ENCODE data around the gene CLPTM1L.
"Not testable (repeated sequence)": the region's sequence is repeated elsewhere in the genome, so short reads cannot be mapped to it uniquely, and the experiment has no call there.

CLPTM1L gene

DNA sequence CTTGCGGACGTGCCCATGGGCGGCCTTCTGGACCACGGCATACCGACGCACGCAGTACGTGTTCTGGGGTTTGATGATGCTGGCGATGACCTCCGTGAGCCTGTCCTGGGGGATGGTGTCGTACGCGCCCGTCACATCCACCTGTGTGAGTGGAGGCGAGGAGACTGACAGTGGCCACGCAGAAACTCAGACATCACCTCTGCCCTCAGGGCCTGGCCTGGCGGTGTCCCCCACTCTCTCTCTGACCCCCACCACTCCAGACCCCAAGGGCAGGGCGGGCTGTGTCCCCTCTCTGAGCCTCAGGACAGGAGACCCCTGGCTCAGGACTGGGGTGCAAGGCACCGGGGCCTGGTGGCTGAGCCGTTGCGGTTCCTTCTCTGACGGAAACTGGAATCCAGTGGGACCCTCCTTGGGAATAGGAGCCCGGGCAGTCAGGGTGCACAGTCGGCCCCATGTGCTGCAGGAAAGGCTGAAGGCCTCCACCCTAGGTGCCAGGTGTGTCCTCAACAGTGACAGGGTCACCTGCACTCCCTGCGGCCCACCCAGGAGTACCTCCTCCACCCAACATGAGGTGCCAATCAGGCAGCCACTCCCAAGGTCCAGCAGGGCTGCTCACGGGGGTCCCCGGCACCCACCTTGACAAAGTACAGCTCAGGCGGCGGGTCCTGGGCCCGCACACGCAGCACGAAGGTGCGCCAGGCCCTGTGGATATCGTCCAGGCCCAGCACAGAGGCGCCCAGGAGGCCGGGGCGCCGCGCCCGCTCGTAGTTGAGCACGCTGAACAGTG lies 66.0 kb downstream of the CLPTM1L start:
- Histone ChIP-seq H3K9me3 (ENCODE audit: control insufficient read depth, low read length) (no peaks in the 10 kb centered on the region), H3K27ac (no peak overlapping the region), H3K4me2 (ENCODE audit: low read length) (no peak overlapping the region), H3K79me2 (no peaks in the 10 kb centered on the region), H2AFZ (no peak overlapping the region), H3K4me3 (ENCODE audit: low read depth, low read length) (no peak overlapping the region), H3K9ac (no peak overlapping the region), H3K36me3 (ENCODE audit: control insufficient read depth, insufficient read depth, low read length) (no peaks in the 10 kb centered on the region), H3K27me3 (ENCODE audit: control insufficient read depth, insufficient read depth, low read length) (no peaks in the 10 kb centered on the region), H3K4me1 (no peaks in the 10 kb centered on the region)
- TF ChIP-seq, protein P1, sequence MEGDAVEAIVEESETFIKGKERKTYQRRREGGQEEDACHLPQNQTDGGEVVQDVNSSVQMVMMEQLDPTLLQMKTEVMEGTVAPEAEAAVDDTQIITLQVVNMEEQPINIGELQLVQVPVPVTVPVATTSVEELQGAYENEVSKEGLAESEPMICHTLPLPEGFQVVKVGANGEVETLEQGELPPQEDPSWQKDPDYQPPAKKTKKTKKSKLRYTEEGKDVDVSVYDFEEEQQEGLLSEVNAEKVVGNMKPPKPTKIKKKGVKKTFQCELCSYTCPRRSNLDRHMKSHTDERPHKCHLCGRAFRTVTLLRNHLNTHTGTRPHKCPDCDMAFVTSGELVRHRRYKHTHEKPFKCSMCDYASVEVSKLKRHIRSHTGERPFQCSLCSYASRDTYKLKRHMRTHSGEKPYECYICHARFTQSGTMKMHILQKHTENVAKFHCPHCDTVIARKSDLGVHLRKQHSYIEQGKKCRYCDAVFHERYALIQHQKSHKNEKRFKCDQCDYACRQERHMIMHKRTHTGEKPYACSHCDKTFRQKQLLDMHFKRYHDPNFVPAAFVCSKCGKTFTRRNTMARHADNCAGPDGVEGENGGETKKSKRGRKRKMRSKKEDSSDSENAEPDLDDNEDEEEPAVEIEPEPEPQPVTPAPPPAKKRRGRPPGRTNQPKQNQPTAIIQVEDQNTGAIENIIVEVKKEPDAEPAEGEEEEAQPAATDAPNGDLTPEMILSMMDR (IDR thresholded peaks at IDR 0.05) = no peak

DNA sequence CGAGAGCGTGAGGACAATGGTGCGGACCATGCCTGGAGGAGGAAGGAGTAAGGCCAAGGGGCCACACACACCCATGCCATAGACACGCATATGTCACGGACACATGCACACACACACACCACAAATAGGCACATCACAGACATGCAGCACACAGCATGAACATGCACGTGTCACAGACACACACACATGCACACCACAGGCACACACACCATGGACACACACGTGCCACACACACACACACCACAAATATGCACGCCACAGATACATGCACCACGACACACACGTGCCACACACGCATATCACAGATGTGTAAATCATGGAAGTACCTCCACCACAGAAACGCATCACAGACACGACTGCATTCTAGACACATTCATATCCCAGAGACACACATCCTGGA lies 66.7 kb downstream of the CLPTM1L start:
- H3K4me1 ChIP-seq = no peaks in the 10 kb centered on the region
- TF ChIP-seq, protein P1 (IDR thresholded peaks at IDR 0.05) = no peak
- no peak overlapping the region for H3K27ac ChIP-seq
- no peaks in the 10 kb centered on the region for H3K27me3 ChIP-seq (ENCODE audit: control insufficient read depth, insufficient read depth, low read length)
- no peaks in the 10 kb centered on the region for H3K36me3 ChIP-seq (ENCODE audit: control insufficient read depth, insufficient read depth, low read length)
- no peak overlapping the region for H3K4me2 ChIP-seq (ENCODE audit: low read length)
- H3K9me3 ChIP-seq (ENCODE audit: control insufficient read depth, low read length) = no peaks in the 10 kb centered on the region
- H3K9ac ChIP-seq = no peak overlapping the region
- no peaks in the 10 kb centered on the region for H3K79me2 ChIP-seq
- H2AFZ ChIP-seq = no peak overlapping the region
- H3K4me3 ChIP-seq (ENCODE audit: low read depth, low read length) = no peak overlapping the region

DNA sequence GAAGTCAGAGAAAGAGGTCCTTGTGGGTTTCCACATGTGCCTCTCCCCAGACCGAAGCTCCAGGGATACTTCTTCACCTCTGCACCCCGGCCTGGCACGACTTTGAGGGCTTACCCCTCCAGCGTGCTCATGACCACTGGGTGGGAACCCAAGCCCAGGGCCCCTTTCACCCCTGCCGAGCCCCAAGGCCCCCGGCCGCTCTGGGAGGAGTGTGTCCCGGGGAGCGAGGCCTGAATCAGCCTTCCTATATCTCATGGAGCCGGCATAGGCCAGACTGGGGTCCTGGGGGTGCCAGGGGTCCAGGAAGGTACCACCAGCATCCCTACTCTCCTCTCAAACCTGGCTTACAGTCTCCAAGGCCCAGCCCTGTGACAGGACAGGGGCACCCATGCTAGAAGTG lies 67.1 kb downstream of the CLPTM1L start:
- no peaks in the 10 kb centered on the region for H3K9me3 ChIP-seq (ENCODE audit: control insufficient read depth, low read length)
- H3K36me3 ChIP-seq (ENCODE audit: control insufficient read depth, insufficient read depth, low read length) = no peaks in the 10 kb centered on the region
- H3K27ac ChIP-seq = no peak overlapping the region
- no peak overlapping the region for H3K4me3 ChIP-seq (ENCODE audit: low read depth, low read length)
- no peaks in the 10 kb centered on the region for H3K27me3 ChIP-seq (ENCODE audit: control insufficient read depth, insufficient read depth, low read length)
- no peak overlapping the region for H3K9ac ChIP-seq
- no peaks in the 10 kb centered on the region for H3K4me1 ChIP-seq
- no peak overlapping the region for H2AFZ ChIP-seq
- TF ChIP-seq, protein P1 (IDR thresholded peaks at IDR 0.05) = no peak
- H3K4me2 ChIP-seq (ENCODE audit: low read length) = no peak overlapping the region
- H3K79me2 ChIP-seq = no peaks in the 10 kb centered on the region

DNA sequence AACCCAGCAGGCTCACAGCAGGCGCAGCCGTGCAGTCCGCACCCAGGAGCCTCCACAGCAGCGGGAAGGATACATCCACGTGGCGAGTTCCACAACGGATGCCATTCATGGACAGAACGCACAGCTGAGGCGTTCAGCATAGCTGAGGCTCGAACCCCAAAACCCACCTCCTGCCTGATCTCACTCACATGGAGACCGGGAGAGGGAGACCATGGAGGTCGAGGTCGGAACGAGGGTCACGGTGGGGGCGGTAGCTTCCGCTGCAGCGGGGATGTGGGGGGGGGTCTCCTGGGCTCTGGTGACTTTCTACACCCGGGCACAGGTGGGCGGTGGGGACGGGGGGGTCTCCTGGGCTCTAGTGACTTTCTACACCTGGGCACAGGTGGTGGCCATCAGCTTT lies 67.6 kb downstream of the CLPTM1L start:
- H3K9ac ChIP-seq = no peak overlapping the region
- H2AFZ ChIP-seq = no peak overlapping the region
- H3K79me2 ChIP-seq = no peaks in the 10 kb centered on the region
- no peaks in the 10 kb centered on the region for H3K27me3 ChIP-seq (ENCODE audit: control insufficient read depth, insufficient read depth, low read length)
- no peaks in the 10 kb centered on the region for H3K9me3 ChIP-seq (ENCODE audit: control insufficient read depth, low read length)
- H3K4me2 ChIP-seq (ENCODE audit: low read length) = no peak overlapping the region
- H3K36me3 ChIP-seq (ENCODE audit: control insufficient read depth, insufficient read depth, low read length) = no peaks in the 10 kb centered on the region
- H3K4me3 ChIP-seq (ENCODE audit: low read depth, low read length) = no peak overlapping the region
- H3K4me1 ChIP-seq = no peaks in the 10 kb centered on the region
- no peak overlapping the region for H3K27ac ChIP-seq
- TF ChIP-seq, protein P1 (IDR thresholded peaks at IDR 0.05) = no peak

DNA sequence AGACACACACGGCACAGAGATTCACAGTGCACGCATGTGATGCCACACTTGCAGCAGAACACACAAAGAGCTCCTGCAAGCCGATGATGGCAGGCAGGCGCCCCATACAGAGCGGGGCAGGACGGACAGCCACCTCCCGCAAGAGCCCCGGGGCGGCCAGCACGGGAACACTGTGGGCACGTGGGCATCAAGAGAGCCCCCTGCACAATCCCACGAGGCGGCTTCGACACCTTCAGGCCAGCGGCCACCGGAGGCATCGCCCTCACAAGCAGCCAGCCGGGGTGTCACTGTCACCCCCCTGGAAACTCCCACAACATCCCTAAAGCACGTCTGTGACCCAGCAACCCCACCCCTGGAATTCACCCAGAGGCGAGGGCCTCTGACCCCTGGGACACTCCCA lies 68.0 kb downstream of the CLPTM1L start:
- Histone ChIP-seq H3K36me3 (ENCODE audit: control insufficient read depth, insufficient read depth, low read length) (no peaks in the 10 kb centered on the region), H3K27ac (no peak overlapping the region), H3K4me3 (ENCODE audit: low read depth, low read length) (no peak overlapping the region), H3K4me2 (ENCODE audit: low read length) (no peak overlapping the region), H2AFZ (no peak overlapping the region), H3K9me3 (ENCODE audit: control insufficient read depth, low read length) (no peaks in the 10 kb centered on the region), H3K27me3 (ENCODE audit: control insufficient read depth, insufficient read depth, low read length) (no peaks in the 10 kb centered on the region), H3K79me2 (no peaks in the 10 kb centered on the region), H3K4me1 (no peaks in the 10 kb centered on the region), H3K9ac (no peak overlapping the region)
- TF ChIP-seq, protein P1 (IDR thresholded peaks at IDR 0.05) = no peak

DNA sequence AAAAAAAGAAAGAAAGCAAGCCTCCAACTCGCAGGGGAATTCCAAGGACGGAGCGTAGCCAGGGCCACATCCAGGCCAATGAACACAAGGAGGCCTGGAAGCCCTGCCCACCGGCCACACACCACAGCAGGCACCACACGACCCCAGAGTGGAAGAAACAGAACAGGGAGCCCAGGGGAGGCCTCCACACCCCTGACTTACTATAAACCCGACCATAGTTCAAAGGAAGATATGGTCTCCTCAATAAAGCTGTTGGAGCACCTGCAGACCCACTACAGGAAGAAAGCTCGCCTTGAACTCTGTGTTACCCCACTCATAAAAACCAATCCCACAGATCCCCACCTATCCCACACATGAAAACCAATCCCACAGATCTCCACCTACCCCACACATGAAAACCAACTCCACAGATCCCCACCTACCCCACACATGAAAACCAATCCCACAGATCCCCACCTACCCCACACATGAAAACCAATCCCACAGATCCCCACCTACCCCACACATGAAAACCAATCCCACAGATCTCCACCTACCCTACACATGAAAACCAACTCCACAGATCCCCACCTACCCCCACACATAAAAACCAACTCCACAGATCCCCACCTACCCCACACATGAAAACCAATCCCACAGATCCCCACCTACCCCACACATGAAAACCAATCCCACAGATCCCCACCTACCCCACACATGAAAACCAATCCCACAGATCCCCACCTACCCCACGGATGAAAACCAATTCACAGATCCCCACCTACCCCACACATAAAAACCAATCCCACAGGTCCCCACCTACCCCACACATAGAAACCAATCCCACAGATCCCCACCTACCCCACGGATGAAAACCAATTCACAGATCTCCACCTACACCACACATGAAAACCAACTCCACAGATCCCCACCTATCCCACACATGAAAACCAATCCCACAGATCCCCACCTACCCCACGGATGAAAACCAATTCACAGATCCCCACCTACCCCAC lies 69.2 kb downstream of the CLPTM1L start:
- H3K4me1 ChIP-seq; H3K4me2 ChIP-seq (ENCODE audit: low read length); H3K36me3 ChIP-seq (ENCODE audit: control insufficient read depth, insufficient read depth, low read length); H2AFZ ChIP-seq; H3K9ac ChIP-seq; H3K9me3 ChIP-seq (ENCODE audit: control insufficient read depth, low read length); H3K4me3 ChIP-seq (ENCODE audit: low read depth, low read length); H3K79me2 ChIP-seq; H3K27ac ChIP-seq; H3K27me3 ChIP-seq (ENCODE audit: control insufficient read depth, insufficient read depth, low read length): not testable (repeated sequence)

Measured in parathyroid adenoma (tissue), 2 donors.